ENCODE data around the gene NOP53. TPM values are rescaled to one million over a fixed set of nuclear protein-coding genes. Genes with fewer than 3 reads are reported as not detected.
A peak's percentile ranks its signal among the peaks of the same experiment; 100 is the strongest.
"Not testable (repeated sequence)": the region's sequence is repeated elsewhere in the genome, so short reads cannot be mapped to it uniquely, and the experiment has no call there.

NOP53 gene
- total and polyA plus RNA-seq, 7 experiments from 2014 or later: 316 to 1,143 (median 681) TPM

GRCh38 chr19:47781590-47782262 lies 36.4 kb downstream of the NOP53 start:
- ATAC-seq (no peak), DNase-seq (no peak)
- ChIA-PET POLR2A (interaction anchor here (1.1 to 1.2 kb wide), 2 partner anchors 36 to 668 kb away, joined by 3 to 4 read pairs; partner anchors contain the start of gene ZC3H4), CTCF (interaction anchor here (0.7 to 1.2 kb wide), 2 partner anchors 10 to 14 kb away, joined by 3 to 5 read pairs; no protein-coding TSS in a partner anchor)
- H3K9me3 ChIP-seq (ENCODE audit: control insufficient read depth in 2 of 3, low read length in 3 of 3): no peaks in the 10 kb centered on the region
- Mint-ChIP-seq H3K4me3 (peak overlapping the region in 6 of 10 donors; percentile 16 to 60 (median 23)), H3K27ac (peak overlapping the region in 8 of 9 donors; percentile 5 to 75 (median 62)), H3K36me3 (peaks cover 0 to 20% (median 15%) of the 10 kb centered on the region in 5 donors), H3K4me1 (peaks cover 8 to 40% (median 32%) of the 10 kb centered on the region in 7 donors), H3K9me3 (no peaks in the 10 kb centered on the region), H3K27me3 (no peaks in the 10 kb centered on the region)
- no peak overlapping the region for H3K4me3 ChIP-seq (ENCODE audit: low read length)
- intact Hi-C loops (cut with micrococcal nuclease): no loop called here
- H3K4me1 ChIP-seq (ENCODE audit: control insufficient read depth in 2 of 2, insufficient read depth in 2 of 2, low read length in 2 of 2): peaks cover 8 to 19% of the 10 kb centered on the region in 2 donors
- no peak overlapping the region for H3K27ac ChIP-seq (ENCODE audit: low read depth, low read length)
- H3K27me3 ChIP-seq (ENCODE audit: control insufficient read depth in 2 of 2, insufficient read depth in 2 of 2, low read length in 2 of 2): no peaks in the 10 kb centered on the region
- H3K36me3 ChIP-seq (ENCODE audit: control insufficient read depth in 2 of 3, insufficient read depth in 3 of 3, low read length in 3 of 3): peaks cover 0 to 52% (median 7%) of the 10 kb centered on the region in 3 experiments

- no peaks in the 10 kb centered on the region for H3K27me3 ChIP-seq (ENCODE audit: control insufficient read depth in 2 of 2, insufficient read depth in 2 of 2, low read length in 2 of 2)
- intact Hi-C loops (cut with micrococcal nuclease): loop anchor here in 1 of 2 donors (5.0 kb wide), 1 partner anchor 74 kb away; the partner anchor contains the start of gene EHD2
- Mint-ChIP-seq H3K27ac (no peak overlapping the region), H3K4me1 (peaks cover 6 to 16% (median 10%) of the 10 kb centered on the region in 7 donors), H3K27me3 (no peaks in the 10 kb centered on the region), H3K4me3 (no peak overlapping the region), H3K9me3 (no peaks in the 10 kb centered on the region), H3K36me3 (peaks cover 0 to 13% (median 10%) of the 10 kb centered on the region in 5 donors)
- H3K4me1 ChIP-seq (ENCODE audit: control insufficient read depth in 2 of 2, insufficient read depth in 2 of 2, low read length in 2 of 2): no peaks in the 10 kb centered on the region
- peaks cover 0 to 40% (median 2%) of the 10 kb centered on the region in 3 experiments for H3K36me3 ChIP-seq (ENCODE audit: control insufficient read depth in 2 of 3, insufficient read depth in 3 of 3, low read length in 3 of 3)
- H3K9me3 ChIP-seq (ENCODE audit: control insufficient read depth in 2 of 3, low read length in 3 of 3): no peaks in the 10 kb centered on the region
- no peak overlapping the region for H3K4me3 ChIP-seq (ENCODE audit: low read length)
- ATAC-seq: no peak
- POLR2A ChIA-PET: no interaction called here
- H3K27ac ChIP-seq (ENCODE audit: low read depth, low read length): no peak overlapping the region
- CTCF ChIA-PET: no interaction called here
- no peak for DNase-seq
These were observed 41.2 kb downstream of the NOP53 start for GRCh38 chr19:47786566-47786965.

- intact Hi-C loops (cut with micrococcal nuclease): loop anchor here in 1 of 2 donors (5.0 kb wide), 1 partner anchor 75 kb away; the partner anchor contains the start of gene EHD2
- POLR2A ChIA-PET: not testable (repeated sequence)
These were observed 42.0 kb downstream of the NOP53 start for GRCh38 chr19:47787307-47787706.

DNA sequence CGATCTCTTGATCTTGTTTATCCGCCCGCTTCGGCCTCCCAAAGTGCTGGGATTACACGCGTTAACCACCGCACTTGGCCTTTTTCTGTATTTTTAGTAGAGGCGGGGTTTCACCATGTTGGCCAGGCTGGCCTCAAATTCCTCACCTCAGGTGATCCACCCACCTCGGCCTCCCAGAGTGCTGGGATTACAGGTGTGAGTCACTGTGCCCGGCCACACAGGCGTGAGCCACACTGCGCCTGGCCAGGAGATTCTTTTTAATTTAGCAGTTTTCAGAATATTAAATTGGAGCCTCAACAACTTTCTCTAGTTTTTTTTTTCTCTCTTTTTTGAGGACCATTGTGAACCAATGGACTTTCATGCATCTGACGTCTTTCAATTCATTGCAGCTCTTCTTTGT lies 44.5 kb downstream of the NOP53 start:
- H3K27ac ChIP-seq (ENCODE audit: low read depth, low read length); H3K4me1 Mint-ChIP-seq; H3K9me3 Mint-ChIP-seq; H3K27me3 ChIP-seq (ENCODE audit: control insufficient read depth in 2 of 2, insufficient read depth in 2 of 2, low read length in 2 of 2); H3K4me1 ChIP-seq (ENCODE audit: control insufficient read depth in 2 of 2, insufficient read depth in 2 of 2, low read length in 2 of 2); H3K27me3 Mint-ChIP-seq; H3K4me3 ChIP-seq (ENCODE audit: low read length); ATAC-seq; H3K36me3 Mint-ChIP-seq; H3K4me3 Mint-ChIP-seq; H3K9me3 ChIP-seq (ENCODE audit: control insufficient read depth in 2 of 3, low read length in 3 of 3); DNase-seq; POLR2A ChIA-PET: not testable (repeated sequence)
- CTCF ChIA-PET: interaction anchor here (0.7 to 1.6 kb wide), 4 partner anchors 14 to 417 kb away, joined by 3 to 9 read pairs (median 4); no protein-coding TSS in a partner anchor
- peaks cover 0 to 16% (median 0%) of the 10 kb centered on the region in 3 experiments for H3K36me3 ChIP-seq (ENCODE audit: control insufficient read depth in 2 of 3, insufficient read depth in 3 of 3, low read length in 3 of 3)
- H3K27ac Mint-ChIP-seq: peak overlapping the region in 1 of 9 donors; percentile 55
- intact Hi-C loops (cut with micrococcal nuclease): loop anchor here (2.0 to 5.0 kb wide), 2 partner anchors 73 to 78 kb away; partner anchors contain the start of gene EHD2 (in 1 of the 2)

More at GRCh38 chr19:47787307-47787706, 42.0 kb downstream of the NOP53 start:
- not testable (repeated sequence) for DNase-seq; H3K4me1 Mint-ChIP-seq; H3K9me3 ChIP-seq (ENCODE audit: control insufficient read depth in 2 of 3, low read length in 3 of 3); H3K36me3 Mint-ChIP-seq; H3K4me3 Mint-ChIP-seq; ATAC-seq; H3K4me1 ChIP-seq (ENCODE audit: control insufficient read depth in 2 of 2, insufficient read depth in 2 of 2, low read length in 2 of 2); H3K9me3 Mint-ChIP-seq; H3K27me3 ChIP-seq (ENCODE audit: control insufficient read depth in 2 of 2, insufficient read depth in 2 of 2, low read length in 2 of 2); H3K27ac Mint-ChIP-seq; H3K27me3 Mint-ChIP-seq; H3K4me3 ChIP-seq (ENCODE audit: low read length); H3K27ac ChIP-seq (ENCODE audit: low read depth, low read length)
- H3K36me3 ChIP-seq (ENCODE audit: control insufficient read depth in 2 of 3, insufficient read depth in 3 of 3, low read length in 3 of 3): peaks cover 0 to 33% (median 0%) of the 10 kb centered on the region in 3 experiments
- CTCF ChIA-PET: interaction anchor here (0.6 to 1.6 kb wide), 3 partner anchors 22 to 688 kb away, joined by 3 to 4 read pairs (median 4); partner anchors contain the start of gene EHD2

GRCh38 chr19:47790398-47790814 lies 45.1 kb downstream of the NOP53 start:
- Histone ChIP-seq H3K36me3 (ENCODE audit: control insufficient read depth in 2 of 3, insufficient read depth in 3 of 3, low read length in 3 of 3) (peaks cover 0 to 11% (median 0%) of the 10 kb centered on the region in 3 experiments), H3K4me3 (ENCODE audit: low read length) (no peak overlapping the region), H3K9me3 (ENCODE audit: control insufficient read depth in 2 of 3, low read length in 3 of 3) (no peaks in the 10 kb centered on the region), H3K27me3 (ENCODE audit: control insufficient read depth in 2 of 2, insufficient read depth in 2 of 2, low read length in 2 of 2) (no peaks in the 10 kb centered on the region), H3K27ac (ENCODE audit: low read depth, low read length) (no peak overlapping the region), H3K4me1 (ENCODE audit: control insufficient read depth in 2 of 2, insufficient read depth in 2 of 2, low read length in 2 of 2) (no peaks in the 10 kb centered on the region)
- intact Hi-C loops (cut with micrococcal nuclease): loop anchor here in 1 of 2 donors (2.0 kb wide), 1 partner anchor 72 kb away; no protein-coding TSS in a partner anchor
- Mint-ChIP-seq H3K27me3 (peaks cover 0 to under 1% (median 0%) of the 10 kb centered on the region in 5 donors), H3K27ac (peak overlapping the region in 1 of 9 donors; percentile 32), H3K4me1 (peaks cover 1 to 5% (median 4%) of the 10 kb centered on the region in 7 donors), H3K4me3 (no peak overlapping the region), H3K36me3 (peaks cover 0 to 1% (median 0%) of the 10 kb centered on the region in 5 donors), H3K9me3 (peaks cover 0 to 5% (median 0%) of the 10 kb centered on the region in 11 donors)
- CTCF ChIA-PET: interaction anchor here (0.7 to 1.6 kb wide), 7 partner anchors 15 to 418 kb away, joined by 3 to 9 read pairs (median 3); partner anchors contain the start of gene EHD2
- ATAC-seq (peak; percentile 85), DNase-seq (peak; percentile 51 to 85 (median 74))
- POLR2A ChIA-PET: no interaction called here

DNA sequence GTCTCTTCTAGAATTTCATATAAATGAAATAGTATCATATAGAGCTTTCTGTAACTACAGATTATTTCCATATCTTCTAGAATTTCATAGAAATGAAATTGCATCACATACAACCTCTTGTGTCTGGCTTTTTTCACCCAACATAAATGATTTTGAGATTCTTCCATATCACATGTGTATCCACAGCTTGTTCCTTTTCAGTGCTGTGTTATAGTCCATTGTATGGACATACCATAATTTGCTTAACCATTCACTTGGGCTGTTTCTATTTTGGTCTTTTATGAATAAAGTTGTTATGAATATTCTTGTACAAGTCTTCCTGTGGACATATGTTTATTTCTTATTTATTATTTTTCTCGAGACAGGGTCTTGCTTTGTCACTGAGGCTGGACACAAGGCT lies 47.3 kb downstream of the NOP53 start:
- Mint-ChIP-seq H3K9me3 (peaks cover 0 to 5% (median 0%) of the 10 kb centered on the region in 11 donors), H3K36me3 (peaks cover 0 to 4% (median 0%) of the 10 kb centered on the region in 5 donors), H3K27ac (no peak overlapping the region), H3K4me1 (peaks cover 1 to 5% (median 4%) of the 10 kb centered on the region in 7 donors), H3K27me3 (peaks cover 0 to 4% (median 0%) of the 10 kb centered on the region in 5 donors), H3K4me3 (no peak overlapping the region)
- ATAC-seq (no peak), DNase-seq (no peak)
- intact Hi-C loops (cut with micrococcal nuclease): no loop called here
- Histone ChIP-seq H3K4me1 (ENCODE audit: control insufficient read depth in 2 of 2, insufficient read depth in 2 of 2, low read length in 2 of 2) (no peaks in the 10 kb centered on the region), H3K4me3 (ENCODE audit: low read length) (no peak overlapping the region), H3K36me3 (ENCODE audit: control insufficient read depth in 2 of 3, insufficient read depth in 3 of 3, low read length in 3 of 3) (no peaks in the 10 kb centered on the region), H3K27ac (ENCODE audit: low read depth, low read length) (no peak overlapping the region), H3K9me3 (ENCODE audit: control insufficient read depth in 2 of 3, low read length in 3 of 3) (no peaks in the 10 kb centered on the region), H3K27me3 (ENCODE audit: control insufficient read depth in 2 of 2, insufficient read depth in 2 of 2, low read length in 2 of 2) (no peaks in the 10 kb centered on the region)
- CTCF ChIA-PET: interaction anchor here (0.7 kb wide), 1 partner anchor 149 kb away, joined by 3 read pairs; no protein-coding TSS in a partner anchor
- POLR2A ChIA-PET: no interaction called here
